PC-3 (cell line): Measurements from ENCODE around the gene NTN1.

Experiments
- CTCF ChIP-seq: fragments of 300-600 bp; sonication (generic); conservative IDR thresholded peaks from 2 replicates; pipeline ENCODE4 v1.5.1; 2017; ENCODE audit warnings: antibody characterized with exemption, low read depth, mild to moderate bottlenecking, low read length
- EZH2 ChIP-seq: fragments of 300-600 bp; sonication (generic); IDR thresholded peaks from one replicate; pipeline ENCODE4 v1.6.1; 2017; ENCODE audit warnings: antibody characterized with exemption, mild to moderate bottlenecking, low read length; ENCODE audit not compliant: unreplicated experiment

DNA sequence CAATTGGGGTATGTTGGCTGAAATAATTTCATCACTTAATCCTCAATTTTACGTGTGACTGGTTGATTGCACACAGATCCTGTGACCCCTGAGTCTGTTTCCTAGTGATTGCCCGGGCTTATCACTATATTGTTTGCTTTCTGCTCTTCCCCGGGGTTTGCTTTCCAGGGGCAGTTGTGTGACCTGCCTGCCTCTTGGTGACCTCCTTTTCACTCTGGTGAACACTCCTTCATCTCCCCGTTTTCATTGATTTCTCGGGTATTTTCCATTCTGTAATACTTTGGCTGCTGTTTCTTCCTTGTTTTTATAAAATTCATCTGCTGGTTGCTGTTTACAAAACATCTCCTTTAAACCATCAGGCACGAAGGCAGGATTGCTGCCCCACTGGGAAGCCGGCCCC, 36.0 kb downstream of the NTN1 start:
- TF ChIP-seq CTCF (no peak), EZH2 (no peak)
